H1 (cell line): Measurements from ENCODE around the gene RGS14. TPM values are rescaled to one million over a fixed set of nuclear protein-coding genes. Genes with fewer than 3 reads are reported as not detected.

ENCODE experiments used
- CTCF ChIA-PET: fragments of 300-600 bp; sonication (Branson Sonifier 250); formaldehyde crosslinking; loops from one replicate; lab custom pipeline; 2021; ENCODE audit not compliant: partially characterized antibody; lab: Charles Lee
- POLR2A ChIA-PET: fragments of 300-600 bp; sonication (Branson Sonifier 250); formaldehyde crosslinking; loops from one replicate; lab custom pipeline; 2021; ENCODE audit warnings: inconsistent platforms; ENCODE audit not compliant: partially characterized antibody; lab: Charles Lee
- DNase-seq, 2 experiments: peaks; one replicate each; pipeline versions ENCODE4 v3.0.0 to v3.0.0-alpha.2; 2010 to 2022; ENCODE audit warnings: low spot score in 2 of 2, low read depth in 1 of 2, mixed read lengths in 1 of 2
- FAIRE-seq: peaks from 2 replicates; lab custom pipeline; 2011; peaks lifted over from hg19 to GRCh38; lab: Jason Lieb, UNC
- H2AFZ ChIP-seq: 2 replicates; pipeline ENCODE4 v1.8.1; 2012; ENCODE audit warnings: low read length, inconsistent platforms
- H2AK5ac ChIP-seq: 2 replicates; pipeline ENCODE4 v1.6.1; 2013; ENCODE audit warnings: low read depth, low read length
- H2BK120ac ChIP-seq: replicated peaks from 2 replicates; pipeline ENCODE3; 2013; ENCODE audit warnings: low read depth, low read length, inconsistent platforms
- H2BK12ac ChIP-seq: 2 replicates; pipeline ENCODE4 v1.6.1; 2013; ENCODE audit warnings: low read depth, low read length
- H2BK15ac ChIP-seq: 2 replicates; pipeline ENCODE4 v1.6.1; 2013; ENCODE audit warnings: low read length
- H2BK20ac ChIP-seq: 2 replicates; pipeline ENCODE4 v1.6.1; 2013; ENCODE audit warnings: low read length
- H2BK5ac ChIP-seq: 2 replicates; pipeline ENCODE4 v1.6.1; 2013; ENCODE audit warnings: low read depth, low read length
- H3K14ac ChIP-seq: 2 replicates; pipeline ENCODE4 v1.6.1; 2013; ENCODE audit warnings: inconsistent platforms; ENCODE audit not compliant: insufficient read length
- H3K18ac ChIP-seq: 2 replicates; pipeline ENCODE4 v1.6.1; 2013; ENCODE audit warnings: low read length; ENCODE audit errors: extremely low read depth
- H3K23ac ChIP-seq: 2 replicates; pipeline ENCODE4 v1.6.1; 2013; ENCODE audit warnings: inconsistent platforms; ENCODE audit not compliant: insufficient read length
- H3K23me2 ChIP-seq: 2 replicates; pipeline ENCODE4 v1.6.1; 2013; ENCODE audit warnings: low read depth, low read length
- H3K27ac ChIP-seq: 2 replicates; pipeline ENCODE4 v1.6.1; 2011; ENCODE audit warnings: low read depth, low read length, inconsistent platforms
- H3K27me3 ChIP-seq, 4 experiments: replicated peaks in 1 of 4; 1 replicate in 1 of 4; 2 replicates in 3 of 4; pipeline versions ENCODE4 v1.6.1 to v1.8.1; 2011 to 2013; ENCODE audit warnings: low read length in 3 of 4, mild to moderate bottlenecking in 3 of 4, inconsistent platforms in 2 of 4, mixed read lengths in 2 of 4, moderate library complexity in 1 of 4; ENCODE audit not compliant: control insufficient read depth in 3 of 4, insufficient read depth in 3 of 4; ENCODE audit errors: extremely low read depth in 1 of 4
- H3K36me3 ChIP-seq, 4 experiments: 2 replicates each; pipeline versions ENCODE4 v1.6.1 to v1.8.1; 2011 to 2013; ENCODE audit warnings: mild to moderate bottlenecking in 4 of 4, low read length in 3 of 4, moderate library complexity in 2 of 4, control low read depth in 1 of 4, inconsistent platforms in 1 of 4; ENCODE audit not compliant: insufficient read depth in 4 of 4, control insufficient read depth in 2 of 4
- H3K4ac ChIP-seq: replicated peaks from 2 replicates; pipeline ENCODE3; 2013; ENCODE audit warnings: low read length, low read depth, mixed read lengths, inconsistent platforms; ENCODE audit not compliant: insufficient read length
- H3K4me1 ChIP-seq, 4 experiments: replicated peaks in 1 of 4; 1 replicate in 1 of 4; 2 replicates in 3 of 4; pipeline versions ENCODE4 v1.6.1 to v1.8.1; 2011 to 2013; ENCODE audit warnings: low read length in 3 of 4, inconsistent platforms in 2 of 4, mixed read lengths in 1 of 4; ENCODE audit not compliant: insufficient read depth in 4 of 4, control insufficient read depth in 3 of 4
- H3K4me2 ChIP-seq, 2 experiments: 2 replicates each; pipeline versions ENCODE4 v1.6.1 to v1.8.1; 2011 to 2013; ENCODE audit warnings: low read depth in 2 of 2, low read length in 2 of 2, control low read depth in 1 of 2, inconsistent platforms in 1 of 2, mild to moderate bottlenecking in 1 of 2; ENCODE audit not compliant: insufficient read depth in 1 of 2
- H3K4me3 ChIP-seq, 4 experiments: fragments of 200-600, 300-600 bp in 1 of 4; sonication (generic), shearing (Covaris generic), sonication (Bioruptor Twin) in 1 of 4; 2 replicates each; pipeline versions ENCODE4 v1.5.1 to v1.8.1; 2011 to 2016; ENCODE audit warnings: low read length in 4 of 4, low read depth in 3 of 4, control low read depth in 2 of 4, inconsistent platforms in 2 of 4, mild to moderate bottlenecking in 2 of 4, mixed read lengths in 1 of 4, moderate library complexity in 1 of 4; ENCODE audit not compliant: insufficient read depth in 2 of 4; ENCODE audit errors: extremely low read depth in 1 of 4
- H3K56ac ChIP-seq: replicated peaks from 2 replicates; pipeline ENCODE3; 2013; ENCODE audit warnings: low read depth, mild to moderate bottlenecking, mixed read lengths, low read length, inconsistent platforms; ENCODE audit not compliant: insufficient read length
- H3K79me1 ChIP-seq: 2 replicates; pipeline ENCODE4 v1.6.1; 2013; ENCODE audit warnings: low read depth, low read length, control low read depth
- H3K79me2 ChIP-seq, 2 experiments: 2 replicates each; pipeline versions ENCODE4 v1.6.1 to v1.8.1; 2012 to 2013; ENCODE audit warnings: low read length in 2 of 2, mild to moderate bottlenecking in 2 of 2, inconsistent platforms in 1 of 2; ENCODE audit not compliant: insufficient read depth in 2 of 2, control insufficient read depth in 1 of 2
- H3K9ac ChIP-seq, 4 experiments: replicated peaks in 1 of 4; 1 replicate in 1 of 4; 2 replicates in 3 of 4; pipeline versions ENCODE4 v1.6.1 to v1.8.1; 2011 to 2013; ENCODE audit warnings: low read depth in 3 of 4, low read length in 3 of 4, control low read depth in 2 of 4, mild to moderate bottlenecking in 2 of 4, moderate library complexity in 2 of 4, inconsistent platforms in 1 of 4; ENCODE audit errors: extremely low read depth in 1 of 4
- H3K9me3 ChIP-seq, 2 experiments: 2 replicates each; pipeline versions ENCODE4 v1.6.1 to v1.8.1; 2012 to 2013; ENCODE audit warnings: mild to moderate bottlenecking in 2 of 2, moderate library complexity in 2 of 2, control low read depth in 1 of 2, inconsistent platforms in 1 of 2, low read depth in 1 of 2, low read length in 1 of 2, mixed read lengths in 1 of 2; ENCODE audit not compliant: insufficient read depth in 2 of 2
- H4K20me1 ChIP-seq, 2 experiments: replicated peaks in 1 of 2; 2 replicates each; pipeline versions ENCODE3 to v1.8.1; 2011 to 2013; ENCODE audit warnings: inconsistent platforms in 2 of 2, low read length in 2 of 2, mild to moderate bottlenecking in 1 of 2; ENCODE audit not compliant: insufficient read depth in 2 of 2, control insufficient read depth in 1 of 2
- H4K5ac ChIP-seq: 2 replicates; pipeline ENCODE4 v1.6.1; 2013; ENCODE audit warnings: low read length, low read depth, mixed read lengths, inconsistent platforms; ENCODE audit not compliant: insufficient read length
- H4K8ac ChIP-seq: 2 replicates; pipeline ENCODE4 v1.8.0; 2013; ENCODE audit warnings: mild to moderate bottlenecking, moderate library complexity, low read length, inconsistent platforms; ENCODE audit not compliant: insufficient read depth; ENCODE audit errors: extremely low read depth
- H4K91ac ChIP-seq: replicated peaks from 2 replicates; pipeline ENCODE3; 2013; ENCODE audit warnings: low read length, mixed read lengths, inconsistent platforms; ENCODE audit not compliant: insufficient read length
- CREB1 ChIP-seq: IDR thresholded peaks from 2 replicates; pipeline ENCODE4 v1.6.1; 2012; ENCODE audit warnings: inconsistent platforms
- JUN ChIP-seq: IDR thresholded peaks from 2 replicates; pipeline ENCODE4 v1.6.1; 2011; ENCODE audit warnings: low read depth, mild to moderate bottlenecking, improper control_type of control experiment, low read length
- POLR2AphosphoS5 ChIP-seq: IDR thresholded peaks from 2 replicates; pipeline ENCODE4 v1.6.1; 2011; ENCODE audit warnings: low read depth, low read length
- WGBS, 2 experiments: shearing (Covaris generic) in 1 of 2; methylation state at CpG; one replicate each; pipeline versions ENCODE4 v1.1.6 to v1.1.7; 2013 to 2015; ENCODE audit warnings: low lambda C conversion rate in 2 of 2, mixed read lengths in 2 of 2, inconsistent platforms in 1 of 2, low coverage in 1 of 2, missing lambda C conversion rate in 1 of 2; ENCODE audit not compliant: insufficient replicate concordance in 2 of 2, insufficient coverage in 1 of 2, insufficient read length in 1 of 2; ENCODE audit errors: extremely low coverage in 1 of 2, missing lambda C conversion rate in 1 of 2; 5-methylcytosine and 5-hydroxymethylcytosine counted together
- polyA plus RNA-seq, 7 experiments: library from polyadenylated mRNA; depleted of rRNA in 3 of 7; stranded (reverse) in 5 of 7; unstranded in 2 of 7; fragments of >200 nt in 5 of 7; fragments of 200-250 nt in 2 of 7; gene quantifications; 1 replicate in 5 of 7; 2 replicates in 1 of 7; 4 replicates in 1 of 7; pipeline versions ENCODE4 v1.2.1 to v1.2.3, GENCODE V29; 2011 to 2013; ENCODE audit warnings: missing spikeins in 2 of 7, mixed read lengths in 2 of 7
- total RNA-seq: library from RNA; stranded (reverse); fragmentation: NEBNext Ultra II Directional; extraction: Animal tissue kit (Norgen Biotek cat#: 25700); gene quantifications from 2 replicates; pipeline ENCODE4 v1.2.1, GENCODE V29; 2021

The RGS14 gene
- total and polyA plus RNA-seq, 2 of the 8 experiments (the other 6 are each of a cell fraction or from before 2014, with no cell fraction given): 24.4 to 46.1 TPM

DNA sequence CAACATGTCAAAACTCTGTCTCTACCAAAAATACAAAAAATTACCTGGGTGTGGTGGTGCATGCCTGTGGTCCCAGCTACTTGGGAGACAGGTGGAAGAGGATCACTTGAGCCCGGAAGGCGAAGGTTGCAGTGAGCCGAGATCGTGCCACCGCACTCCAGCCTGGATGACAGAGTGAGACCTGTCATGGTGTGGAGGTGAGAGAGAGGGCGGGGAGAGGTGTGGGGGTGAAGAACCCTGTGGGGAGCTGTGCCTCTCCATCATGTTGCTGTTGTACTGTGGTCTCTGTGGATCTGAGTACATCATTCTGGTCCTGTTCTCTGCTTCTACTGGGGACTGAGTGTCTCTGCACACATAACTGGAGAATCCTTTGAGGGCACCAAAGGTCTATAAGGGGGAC is 15.2 kb downstream of the RGS14 start:
- Histone ChIP-seq H3K56ac (no peak overlapping the region), H3K4ac (no peak overlapping the region), H3K14ac (no peak overlapping the region), H4K20me1 (peaks cover 0 to 8% of the 10 kb centered on the region in 2 experiments), H3K27me3 (peaks cover 1 to 7% (median 5%) of the 10 kb centered on the region in 4 experiments; a peak in 4 of 7 replicates), H2BK15ac (no peak overlapping the region), H2BK120ac (no peak overlapping the region), H4K5ac (no peak overlapping the region), H4K91ac (no peak overlapping the region), H2AK5ac (no peak overlapping the region), H2BK5ac (no peak overlapping the region), H3K4me3 (no peak overlapping the region), H3K4me2 (no peak overlapping the region; a peak in 1 of 4 replicates), H3K36me3 (no peaks in the 10 kb centered on the region), H2AFZ (no peak overlapping the region), H3K23ac (no peak overlapping the region), H3K9me3 (no peaks in the 10 kb centered on the region), H3K4me1 (peaks cover 5 to 29% (median 18%) of the 10 kb centered on the region in 4 experiments), H4K8ac (no peak overlapping the region), H3K9ac (no peak overlapping the region), H3K79me2 (no peaks in the 10 kb centered on the region), H3K18ac (no peak overlapping the region), H2BK12ac (no peak overlapping the region), H3K23me2 (peaks cover 6% of the 10 kb centered on the region; the same call in 1 of the 2 replicates), H3K79me1 (peaks cover 7% of the 10 kb centered on the region; the same call in 1 of the 2 replicates), H2BK20ac (no peak overlapping the region), H3K27ac (no peak overlapping the region)
- FAIRE-seq (no peak), DNase-seq (no peak)
- CTCF ChIA-PET: interaction anchor here (0.7 to 16.9 kb wide), 10 partner anchors 16 to 129 kb away, joined by 3 to 363 read pairs (median 38); partner anchors contain the start of genes LMAN2, MXD3, PFN3 and PRR7
- POLR2A ChIA-PET: interaction anchor here (1.0 to 4.4 kb wide), 11 partner anchors 9 to 124 kb away, joined by 3 to 18 read pairs (median 6); partner anchors contain the start of genes LMAN2 and PDLIM7
- 86% methylated on average over 6 of the region's 6 CpGs; no CpG with 5 or more reads in 1 of the 2 experiments for WGBS, 2 experiments
- TF ChIP-seq POLR2AphosphoS5 (no peak), CREB1 (no peak), JUN (no peak)
